ENCODE results near the gene TBATA.

Gene TBATA

GRCh38 chr10:70799124-70799523 is 13.9 kb upstream of the TBATA start:
- TF ChIP-seq GATA3 (IDR thresholded peaks at IDR 0.05; ENCODE audit: low read depth, low read length) (no peak), GATA2 (IDR thresholded peaks at IDR 0.05; ENCODE audit: low read depth, low read length) (no peak)

GRCh38 chr10:70797840-70798239 is 12.7 kb upstream of the TBATA start:
- TF ChIP-seq GATA2 (IDR thresholded peaks at IDR 0.05; ENCODE audit: low read depth, low read length) (no peak), GATA3 (IDR thresholded peaks at IDR 0.05; ENCODE audit: low read depth, low read length) (no peak)

- no peak for TF ChIP-seq GATA3 (IDR thresholded peaks at IDR 0.05; ENCODE audit: low read depth, low read length)
- no peak for TF ChIP-seq GATA2 (IDR thresholded peaks at IDR 0.05; ENCODE audit: low read depth, low read length)
Measured at GRCh38 chr10:70795613-70796012, 10.4 kb upstream of the TBATA start.

- TF ChIP-seq GATA2 (IDR thresholded peaks at IDR 0.05; ENCODE audit: low read depth, low read length): no peak
- no peak for TF ChIP-seq GATA3 (IDR thresholded peaks at IDR 0.05; ENCODE audit: low read depth, low read length)
Measured at GRCh38 chr10:70791386-70792039, 6.3 kb upstream of the TBATA start.

GRCh38 chr10:70786799-70787415 is 1.7 kb upstream of the TBATA start:
- TF ChIP-seq GATA3 (IDR thresholded peaks at IDR 0.05; ENCODE audit: low read depth, low read length) (no peak), GATA2 (IDR thresholded peaks at IDR 0.05; ENCODE audit: low read depth, low read length) (no peak)

- TF ChIP-seq GATA2 (IDR thresholded peaks at IDR 0.05; ENCODE audit: low read depth, low read length) (no peak), GATA3 (IDR thresholded peaks at IDR 0.05; ENCODE audit: low read depth, low read length) (no peak)
Measured at GRCh38 chr10:70784471-70784870, 706 bp downstream of the TBATA start.

- TF ChIP-seq GATA3 (IDR thresholded peaks at IDR 0.05; ENCODE audit: low read depth, low read length): no peak
- no peak for TF ChIP-seq GATA2 (IDR thresholded peaks at IDR 0.05; ENCODE audit: low read depth, low read length)
Measured at GRCh38 chr10:70784016-70784415, 1.2 kb downstream of the TBATA start.

- no peak for TF ChIP-seq GATA3 (IDR thresholded peaks at IDR 0.05; ENCODE audit: low read depth, low read length)
- TF ChIP-seq GATA2 (IDR thresholded peaks at IDR 0.05; ENCODE audit: low read depth, low read length): no peak
Measured at GRCh38 chr10:70782746-70783680, 2.2 kb downstream of the TBATA start.

GRCh38 chr10:70782086-70782745 is 3.0 kb downstream of the TBATA start:
- TF ChIP-seq GATA2 (IDR thresholded peaks at IDR 0.05; ENCODE audit: low read depth, low read length): no peak
- TF ChIP-seq GATA3 (IDR thresholded peaks at IDR 0.05; ENCODE audit: low read depth, low read length): no peak

GRCh38 chr10:70781461-70782051 is 3.6 kb downstream of the TBATA start:
- no peak for TF ChIP-seq GATA3 (IDR thresholded peaks at IDR 0.05; ENCODE audit: low read depth, low read length)
- no peak for TF ChIP-seq GATA2 (IDR thresholded peaks at IDR 0.05; ENCODE audit: low read depth, low read length)

GRCh38 chr10:70780772-70781171 is 4.4 kb downstream of the TBATA start:
- TF ChIP-seq GATA2 (IDR thresholded peaks at IDR 0.05; ENCODE audit: low read depth, low read length) (no peak), GATA3 (IDR thresholded peaks at IDR 0.05; ENCODE audit: low read depth, low read length) (no peak)

GRCh38 chr10:70780370-70780760 is 4.8 kb downstream of the TBATA start:
- TF ChIP-seq GATA3 (IDR thresholded peaks at IDR 0.05; ENCODE audit: low read depth, low read length) (no peak), GATA2 (IDR thresholded peaks at IDR 0.05; ENCODE audit: low read depth, low read length) (no peak)

- no peak for TF ChIP-seq GATA3 (IDR thresholded peaks at IDR 0.05; ENCODE audit: low read depth, low read length)
- no peak for TF ChIP-seq GATA2 (IDR thresholded peaks at IDR 0.05; ENCODE audit: low read depth, low read length)
Measured at GRCh38 chr10:70779511-70780369, 5.4 kb downstream of the TBATA start.

Data from SH-SY5Y (cell line).